Stimulated activated CD8-positive, alpha-beta memory T cell treated with anti-CD3 and anti-CD28 coated beads, Interleukin-4, amount 100 ng/mL, for 48 hours (primary cell): ENCODE data around the gene PRR36.
"Not testable (repeated sequence)": the region's sequence is repeated elsewhere in the genome, so short reads cannot be mapped to it uniquely, and the experiment has no call there.

Experiments
- DNase-seq: peaks from one replicate; pipeline ENCODE4 v3.0.0-alpha.2; 2020

Gene PRR36

GRCh38 chr19:7897292-7897691 lies 23.1 kb upstream of the PRR36 start:
- DNase-seq, result no peak

- no peak for DNase-seq
Measured at GRCh38 chr19:7895565-7895964, 21.4 kb upstream of the PRR36 start.

DNA sequence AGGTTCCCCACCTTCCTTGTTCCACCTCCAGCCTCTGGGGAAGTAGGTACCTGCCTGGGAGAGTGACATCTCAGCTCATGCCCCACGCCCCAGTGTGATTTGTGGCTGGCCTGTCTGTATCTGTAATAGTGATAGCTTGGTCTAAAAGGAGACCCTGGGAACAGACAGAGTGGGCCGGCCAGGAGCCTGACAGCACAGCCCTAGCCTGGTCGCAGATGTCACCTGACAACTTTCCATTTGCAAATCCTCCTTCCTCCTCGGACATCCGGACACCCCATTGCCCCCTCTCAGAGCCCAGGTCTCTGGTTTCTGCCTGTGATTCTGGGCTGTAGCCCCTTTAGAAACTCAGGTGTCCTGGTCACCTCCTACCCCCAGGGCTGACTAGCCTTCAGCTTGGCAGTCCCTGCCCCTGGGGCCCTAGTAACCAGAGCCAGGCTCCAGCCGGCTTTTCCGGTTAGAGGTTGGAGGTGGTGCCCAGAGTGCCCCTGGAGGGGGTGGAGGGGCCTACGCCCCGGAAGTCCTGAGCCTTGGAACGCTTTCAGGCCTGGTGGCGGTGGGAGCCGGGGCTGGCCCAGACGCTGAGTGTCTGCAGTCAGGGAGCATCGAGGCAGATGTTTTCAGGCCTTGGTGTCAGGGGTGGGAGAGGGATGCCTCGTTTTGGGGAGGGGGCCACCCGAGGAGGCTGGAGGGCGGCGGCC lies 20.6 kb upstream of the PRR36 start:
- DNase-seq, result no peak

DNA sequence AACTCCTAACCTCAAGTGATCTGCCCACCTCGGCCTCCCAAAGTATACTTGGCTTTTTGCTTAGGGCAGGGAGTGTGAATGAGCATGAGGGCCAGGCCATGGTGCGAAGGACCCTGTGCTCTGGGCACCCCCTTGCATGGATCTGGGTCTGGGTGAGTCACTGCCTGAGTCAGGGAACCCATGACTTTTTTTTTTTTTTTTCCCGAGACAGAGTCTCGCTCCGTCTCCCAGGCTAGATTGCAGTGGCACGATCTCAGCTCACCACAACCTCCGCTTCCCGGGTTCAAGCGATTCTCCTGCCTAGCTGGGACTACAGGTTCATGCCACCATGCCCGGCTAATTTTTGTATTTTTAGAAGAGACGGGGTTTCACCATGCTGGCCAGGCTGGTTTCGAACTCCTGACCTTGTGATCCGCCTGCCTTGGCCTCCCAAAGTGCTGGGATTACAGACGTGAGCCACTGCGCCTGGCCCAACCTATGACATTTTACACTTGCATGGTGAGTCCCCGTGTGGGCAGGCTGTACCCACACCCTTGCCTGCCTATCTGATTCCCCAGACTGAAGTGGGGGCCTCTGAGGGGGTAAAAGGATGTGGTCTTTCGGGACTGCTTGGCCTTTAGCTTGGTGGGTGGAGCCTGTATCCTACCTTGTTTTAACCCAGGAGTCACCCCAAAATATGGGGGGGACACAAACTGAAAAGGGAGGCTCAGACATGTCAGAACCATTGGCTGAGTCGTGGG lies 19.3 kb upstream of the PRR36 start:
- not testable (repeated sequence) for DNase-seq

- no peak for DNase-seq
Measured at GRCh38 chr19:7888826-7889217, 14.6 kb upstream of the PRR36 start.

- DNase-seq, result peak; percentile 68
Measured at GRCh38 chr19:7888145-7888825, 14.1 kb upstream of the PRR36 start, which contains the start of gene LRRC8E. LRRC8E (plus strand) TSS chr19:7888510; CDS start chr19:7895604, 7,094 bp downstream.

- DNase-seq, result no peak
Measured at GRCh38 chr19:7887408-7888144, 13.4 kb upstream of the PRR36 start.

- no peak for DNase-seq
Measured at GRCh38 chr19:7885818-7886217, 11.6 kb upstream of the PRR36 start.

DNA sequence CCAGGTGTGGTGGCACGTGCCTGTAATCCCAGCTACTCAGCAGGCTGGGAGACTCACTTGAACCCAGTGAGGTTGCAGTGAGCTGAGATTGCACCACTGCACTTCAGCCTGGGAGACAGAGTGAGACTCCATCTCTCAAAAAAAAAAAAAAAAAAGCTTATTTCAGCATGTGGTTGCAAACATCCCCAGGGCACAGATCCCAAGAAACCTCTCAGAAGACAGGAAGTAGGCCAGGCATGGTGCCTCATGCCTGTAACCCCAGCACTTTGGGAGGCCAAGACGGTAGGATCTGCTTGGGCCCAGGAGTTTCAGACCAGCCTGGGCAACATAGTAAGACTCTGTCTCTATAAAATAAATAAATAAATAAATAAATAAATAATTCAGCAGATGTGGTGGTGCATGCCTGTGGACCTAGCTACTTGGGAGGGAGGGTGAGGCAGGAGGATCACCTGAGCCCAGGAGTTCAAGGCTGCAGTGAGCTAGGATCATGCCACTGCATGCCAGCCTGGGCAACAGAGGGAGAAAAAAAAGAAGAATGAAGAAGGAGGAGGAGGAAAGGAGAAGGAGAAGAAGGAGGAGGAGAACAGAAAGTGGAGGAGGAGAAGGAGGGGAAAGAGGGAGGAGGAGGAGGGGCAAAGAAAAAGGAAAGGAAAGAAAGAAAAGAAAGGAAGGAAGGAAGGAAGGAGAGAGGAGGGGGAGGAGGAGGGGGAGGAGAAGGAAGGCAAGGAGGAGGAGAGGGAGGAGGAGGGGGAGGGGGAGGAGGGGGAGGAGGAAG lies 9.8 kb upstream of the PRR36 start:
- no peak for DNase-seq

DNA sequence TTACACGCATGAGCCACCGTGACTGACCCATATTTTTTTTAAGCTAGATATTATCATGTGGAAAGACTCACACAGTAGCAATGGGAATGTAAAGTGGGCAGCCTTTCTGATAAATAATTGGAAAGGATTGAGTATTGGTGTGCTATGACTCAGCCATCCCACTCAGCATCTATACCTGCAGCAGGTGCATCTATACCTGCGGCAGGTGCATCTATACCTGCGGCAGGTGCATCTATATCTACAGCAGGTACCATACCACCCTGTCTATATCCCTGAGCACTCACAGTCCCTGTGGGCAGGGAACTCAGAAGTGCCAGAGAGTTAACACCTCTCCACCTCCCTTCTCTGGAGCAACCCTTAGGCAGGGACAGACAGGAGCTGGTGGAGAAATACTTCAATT lies 8.9 kb upstream of the PRR36 start:
- DNase-seq, result no peak

DNA sequence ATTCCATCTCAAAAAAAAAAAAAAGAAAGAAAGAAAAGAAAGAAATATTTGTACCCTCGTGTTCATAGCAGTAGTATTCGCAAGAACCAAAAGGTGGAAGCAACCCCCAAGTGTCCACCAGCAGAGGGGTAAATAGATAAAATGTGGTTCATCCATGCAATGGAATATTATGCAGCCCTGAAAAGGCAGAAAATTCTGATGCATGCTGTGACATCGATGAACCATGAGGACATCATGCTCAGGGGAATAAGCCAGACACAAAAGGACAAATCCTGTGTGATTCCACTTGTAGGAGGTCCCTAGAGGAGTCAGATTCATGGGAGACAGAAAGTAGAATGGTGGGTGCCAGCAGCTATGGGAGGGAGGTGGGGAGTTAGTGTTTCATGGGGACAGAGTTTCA lies 7.7 kb upstream of the PRR36 start:
- DNase-seq, result no peak

GRCh38 chr19:7879836-7880235 lies 5.6 kb upstream of the PRR36 start:
- DNase-seq, result no peak

GRCh38 chr19:7879111-7879807 lies 5.1 kb upstream of the PRR36 start:
- DNase-seq, result no peak

DNA sequence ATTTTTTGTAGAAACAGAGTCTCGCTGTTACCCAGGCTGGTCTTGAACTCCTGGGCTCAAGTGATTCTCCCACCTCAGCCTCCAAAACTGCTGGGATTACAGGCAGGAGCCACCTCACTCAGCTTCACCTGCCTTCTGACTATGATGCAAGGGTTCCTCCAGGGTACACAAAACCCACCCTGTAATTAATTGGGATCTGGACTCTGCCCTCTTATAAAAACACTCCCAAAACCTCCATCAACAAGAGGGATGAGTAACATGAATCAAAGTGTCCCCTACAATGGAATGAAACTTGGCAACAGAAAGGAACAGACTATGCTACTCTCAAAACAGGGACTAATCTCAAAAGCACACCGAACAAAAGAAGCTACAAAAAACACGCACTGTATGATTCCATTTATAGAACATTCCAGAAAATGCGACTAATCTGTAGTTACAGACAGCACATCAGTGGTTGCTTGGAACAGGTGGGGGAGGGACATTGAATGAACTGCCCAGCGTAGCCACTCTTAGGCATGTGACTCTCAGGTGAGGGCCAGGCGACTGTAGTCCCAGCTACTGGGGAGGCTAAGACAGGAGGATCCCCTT lies 3.2 kb upstream of the PRR36 start:
- DNase-seq, result no peak

GRCh38 chr19:7874897-7875273 lies 695 bp upstream of the PRR36 start:
- no peak for DNase-seq

DNA sequence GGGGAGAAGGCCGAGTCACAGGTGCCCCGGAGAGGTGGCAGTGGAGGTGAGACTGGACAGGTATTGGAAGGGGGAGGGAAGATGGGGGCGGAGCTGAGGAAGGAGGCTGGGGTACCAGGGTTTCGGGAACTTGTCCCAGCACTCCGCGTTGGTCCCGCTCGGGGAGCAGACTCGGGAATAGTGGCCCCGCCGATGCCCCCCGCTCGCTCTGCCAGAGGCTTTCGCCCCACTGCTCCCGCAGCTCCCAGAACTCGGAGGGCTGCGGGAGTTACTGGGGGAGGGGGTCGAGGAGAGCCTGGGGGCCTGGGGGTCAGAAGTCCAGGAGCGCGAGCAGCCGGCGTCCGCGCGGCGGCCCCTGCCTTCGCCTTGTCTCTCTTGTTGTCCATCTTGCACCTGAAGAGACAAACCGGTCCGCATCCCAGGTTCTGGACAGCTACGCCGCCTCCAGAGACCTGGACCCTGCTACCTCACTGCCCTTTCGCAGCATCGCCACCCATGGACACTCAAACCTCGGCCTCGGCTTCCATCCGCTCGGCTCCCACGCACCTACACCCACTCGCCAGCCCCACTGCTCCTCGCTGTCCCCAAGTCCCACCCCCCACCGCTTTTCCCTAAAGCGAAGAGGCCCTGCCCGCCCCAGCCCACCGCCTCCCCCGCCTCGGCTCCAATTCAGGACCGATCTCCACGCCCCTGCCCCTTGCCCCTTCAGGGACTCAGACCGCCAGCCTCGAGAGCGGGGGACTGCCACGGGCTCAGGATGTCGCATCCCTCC lies 700 bp downstream of the PRR36 start:
- DNase-seq, result no peak

- no peak for DNase-seq
Measured at GRCh38 chr19:7872306-7873204, 1.6 kb downstream of the PRR36 start.

- peak; percentile 95 for DNase-seq
Measured at GRCh38 chr19:7871437-7872305, 2.5 kb downstream of the PRR36 start.
